Panc1 (cell line): ENCODE data around the gene CA12.

ENCODE experiments used
- CTCF ChIP-seq: fragments of 450-650 bp; IDR thresholded peaks from 2 replicates; pipeline ENCODE4 v1.5.1; 2017; ENCODE audit warnings: mild to moderate bottlenecking
- POLR2AphosphoS5 ChIP-seq: IDR thresholded peaks from 2 replicates; pipeline ENCODE4 v1.6.1; 2012; ENCODE audit warnings: mild to moderate bottlenecking, low read depth, low read length, moderate library complexity
- REST ChIP-seq, 2 experiments: IDR thresholded peaks; 2 replicates each; pipeline ENCODE4 v1.6.1; 2011 to 2012; ENCODE audit warnings: low read depth in 2 of 2, control low read depth in 1 of 2, low read length in 1 of 2, mild to moderate bottlenecking in 1 of 2, moderate library complexity in 1 of 2; ENCODE audit not compliant: insufficient read depth in 1 of 2

- TF ChIP-seq CTCF (no peak), POLR2AphosphoS5 (no peak), REST (IDR thresholded peaks at IDR 0.05; ENCODE audit: insufficient read depth in 1 of 2, low read depth in 2 of 2, low read length in 1 of 2) (no peak)
Observed at GRCh38 chr15:63277893-63278456, 103.7 kb downstream of the CA12 start.
